CD4-positive, alpha-beta T cell treated with Interferon gamma for 1 hour (primary cell): Measurements from ENCODE around the gene SLC37A1.

Source experiments
- DNase-seq: peaks from one replicate; pipeline ENCODE4 v3.0.0-alpha.2; 2020

SLC37A1 gene

DNA sequence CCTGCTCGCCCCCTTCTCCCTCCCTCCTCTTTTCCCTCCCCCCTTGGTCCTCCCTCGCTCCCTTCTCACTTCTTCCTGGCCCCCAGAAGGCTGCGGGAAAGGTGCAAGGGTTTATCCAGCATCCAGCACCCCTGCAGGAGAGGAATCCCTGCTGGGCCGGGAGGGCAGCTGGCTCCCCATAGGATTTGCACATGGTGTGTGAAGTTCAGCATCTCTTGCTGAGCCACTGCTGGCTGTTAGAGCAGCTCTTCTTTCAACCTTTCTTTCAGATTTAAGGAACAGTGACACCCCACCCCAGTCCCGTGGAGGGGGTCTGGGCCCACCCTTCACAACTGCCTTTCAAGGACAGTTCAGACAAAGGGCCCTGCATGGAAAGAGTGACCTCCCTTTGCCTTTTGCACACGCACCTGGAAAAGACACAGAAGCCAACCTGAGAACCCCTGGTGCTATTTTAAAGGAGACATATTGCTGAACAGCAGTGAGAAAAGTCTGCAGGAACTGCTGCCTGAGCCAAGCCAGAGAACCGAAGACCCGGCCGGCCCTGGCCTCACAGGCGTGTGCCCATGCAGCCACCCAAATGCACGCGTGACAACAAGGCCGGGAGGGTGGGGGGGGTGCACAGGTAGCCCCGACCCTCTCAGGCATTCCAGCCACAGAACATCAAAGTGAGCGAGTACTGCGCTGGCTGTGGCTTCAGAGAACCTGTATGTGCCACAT lies 66.6 kb downstream of the SLC37A1 start:
- DNase-seq, result no peak

DNA sequence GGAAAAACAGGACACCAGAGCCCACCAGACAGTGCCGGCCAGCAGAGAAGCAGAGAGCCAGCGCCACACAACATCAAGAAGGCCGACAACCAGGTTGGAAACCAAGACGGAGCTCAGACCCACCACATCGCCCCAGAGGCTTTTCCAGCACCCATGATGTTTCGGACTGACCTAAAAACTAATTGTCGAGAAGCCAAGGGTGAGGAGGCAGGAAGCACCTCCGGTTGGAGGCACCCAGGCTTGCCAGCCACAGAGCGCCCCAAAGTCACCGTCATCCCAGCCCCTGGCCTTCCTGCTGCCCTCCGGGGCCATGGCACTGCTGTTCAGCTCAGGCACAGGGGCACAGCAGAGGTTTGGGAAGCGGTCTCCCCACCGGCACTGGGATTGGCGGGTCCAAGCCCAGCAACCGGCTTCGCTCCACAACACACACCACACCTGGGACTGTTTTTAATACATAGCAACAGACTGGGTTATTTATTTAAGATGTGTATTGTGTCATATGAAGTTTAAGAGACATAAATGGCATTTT lies 67.2 kb downstream of the SLC37A1 start:
- DNase-seq, result no peak

DNA sequence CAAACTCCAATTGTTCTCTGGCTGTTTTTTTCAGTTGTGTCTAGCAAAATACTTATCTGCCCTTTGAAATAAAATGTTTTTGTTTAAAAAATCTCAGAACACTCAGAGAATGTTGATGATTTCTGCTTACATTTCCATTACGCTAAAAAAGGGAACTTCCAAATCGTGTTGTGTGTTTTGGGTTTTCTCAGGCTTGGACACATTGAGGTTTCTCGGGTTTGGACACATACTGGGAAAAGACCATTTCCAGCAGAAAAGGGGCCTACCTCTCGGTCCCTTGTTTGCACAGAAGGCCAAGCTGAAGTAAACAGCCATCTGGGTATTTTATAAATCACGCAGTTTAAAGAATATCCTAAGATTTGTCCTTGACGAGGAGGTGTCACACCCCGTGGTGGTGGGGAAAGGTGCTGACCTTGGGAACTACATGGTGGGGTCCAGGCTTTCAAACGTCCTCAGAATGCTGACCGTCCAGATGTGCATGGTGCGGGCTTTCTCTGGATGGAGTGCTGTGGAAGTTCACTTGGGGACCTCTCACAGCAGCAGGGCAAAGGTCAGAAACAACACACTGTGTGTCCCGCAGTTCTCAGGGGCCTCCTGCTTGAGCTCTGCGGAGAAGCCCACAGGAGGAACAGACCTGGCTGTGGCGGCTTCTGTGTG lies 67.8 kb downstream of the SLC37A1 start:
- no peak for DNase-seq

DNA sequence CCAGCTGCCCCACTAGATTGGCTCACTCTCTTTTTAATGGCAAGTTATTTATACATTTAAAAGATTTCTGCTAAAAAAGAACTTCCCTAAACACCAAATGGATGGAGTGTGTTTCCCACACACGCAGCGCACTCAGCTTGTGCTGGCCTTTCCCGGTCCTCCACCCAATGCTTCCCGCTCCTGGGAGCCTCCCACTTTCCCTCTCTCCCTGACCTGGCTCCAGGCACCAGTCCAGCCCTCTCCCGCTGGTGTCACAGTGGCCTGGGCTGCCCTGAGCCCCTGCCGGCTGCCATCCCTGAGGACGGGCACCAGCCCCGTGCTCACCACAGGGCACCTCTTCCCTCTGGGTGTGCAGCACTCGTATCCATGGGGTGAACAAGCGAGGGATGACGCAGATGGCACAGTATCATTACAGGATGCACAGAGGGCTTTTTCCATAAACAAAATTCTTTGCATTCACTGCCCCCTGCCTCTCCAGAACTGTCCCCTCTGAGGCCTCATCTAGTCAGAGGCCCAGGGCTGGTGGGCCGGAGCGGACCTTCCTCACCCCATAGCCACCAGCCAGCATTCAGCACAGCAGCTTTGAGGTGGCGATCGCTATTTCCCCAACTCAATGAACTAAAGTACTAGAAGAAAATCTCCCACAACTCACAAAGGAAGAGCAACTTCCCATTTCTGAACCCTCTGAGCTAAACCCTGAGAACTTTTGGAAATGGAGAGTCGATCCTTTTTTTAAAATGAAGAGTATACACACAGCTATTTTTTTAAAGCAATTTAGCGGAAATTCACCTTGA lies 68.5 kb downstream of the SLC37A1 start:
- DNase-seq, result no peak

DNA sequence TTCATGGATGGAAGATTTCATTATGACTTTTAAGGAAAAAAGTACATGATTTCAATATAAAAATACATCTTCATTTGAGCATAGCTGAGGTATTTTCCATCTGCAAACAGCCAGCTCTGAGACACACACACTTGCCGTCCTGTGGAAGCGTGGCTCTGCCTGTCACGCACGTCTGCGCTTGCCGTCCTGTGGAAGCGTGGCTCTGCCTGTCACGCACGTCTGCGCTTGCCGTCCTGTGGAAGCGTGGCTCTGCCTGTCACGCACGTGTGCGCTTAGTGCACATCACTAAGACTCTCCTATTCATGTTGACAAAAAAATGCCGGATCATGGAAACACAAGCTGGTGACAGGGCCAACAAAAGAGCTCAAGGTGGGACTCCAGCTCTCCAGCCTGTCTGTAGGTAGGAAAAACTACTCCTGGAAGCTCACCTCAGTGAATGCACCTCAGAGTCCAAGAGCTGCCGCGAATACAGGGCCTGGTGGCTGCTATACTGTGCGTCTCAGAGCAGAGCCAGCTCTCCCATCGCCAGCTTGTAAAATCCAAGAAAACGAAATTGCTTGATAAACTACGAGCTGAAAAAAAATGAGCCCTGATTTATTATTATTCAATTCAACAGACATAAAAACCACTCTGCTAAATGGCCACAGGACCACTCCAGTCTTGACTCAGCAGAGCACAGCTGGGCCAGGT lies 69.3 kb downstream of the SLC37A1 start:
- no peak for DNase-seq

DNA sequence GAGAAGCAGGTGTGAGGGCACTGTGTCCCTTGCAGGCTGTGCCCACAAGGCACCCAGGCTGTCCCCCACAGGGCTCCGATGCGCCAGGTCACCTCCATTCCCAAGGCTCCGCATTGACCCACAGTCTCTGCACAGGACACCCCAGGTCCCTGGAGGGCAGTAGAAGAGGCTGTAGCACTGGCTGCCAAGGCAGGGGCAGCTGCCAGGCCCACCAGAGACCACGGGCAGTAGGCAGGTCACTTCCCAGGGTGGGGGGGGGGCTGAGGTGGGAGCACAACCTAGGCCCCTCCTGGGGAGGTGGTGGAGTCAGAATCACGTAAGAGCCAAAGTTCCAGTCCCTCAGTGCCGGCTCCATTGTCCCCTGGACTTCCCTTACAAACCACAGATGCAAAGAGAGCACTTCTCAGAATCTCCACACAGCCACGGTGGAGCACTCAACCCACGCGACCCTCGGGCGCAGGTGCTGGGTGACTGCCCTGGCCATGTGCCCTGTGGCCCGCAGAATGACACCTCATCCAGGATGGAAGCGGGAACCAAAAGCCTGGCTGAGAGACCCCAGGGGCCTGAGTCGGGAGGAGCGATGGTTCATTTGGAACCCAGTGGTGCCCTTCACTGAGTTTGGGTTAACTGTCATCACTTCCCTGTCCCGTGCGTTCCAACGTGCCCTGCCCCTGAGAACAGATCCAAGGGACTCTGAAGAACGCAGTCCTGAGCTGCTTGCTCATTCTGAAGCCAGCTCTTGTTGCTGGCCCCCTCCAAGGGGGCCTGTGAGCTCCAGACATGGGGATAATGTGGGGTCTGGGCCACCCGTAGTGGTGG lies 70.0 kb downstream of the SLC37A1 start:
- no peak for DNase-seq

DNA sequence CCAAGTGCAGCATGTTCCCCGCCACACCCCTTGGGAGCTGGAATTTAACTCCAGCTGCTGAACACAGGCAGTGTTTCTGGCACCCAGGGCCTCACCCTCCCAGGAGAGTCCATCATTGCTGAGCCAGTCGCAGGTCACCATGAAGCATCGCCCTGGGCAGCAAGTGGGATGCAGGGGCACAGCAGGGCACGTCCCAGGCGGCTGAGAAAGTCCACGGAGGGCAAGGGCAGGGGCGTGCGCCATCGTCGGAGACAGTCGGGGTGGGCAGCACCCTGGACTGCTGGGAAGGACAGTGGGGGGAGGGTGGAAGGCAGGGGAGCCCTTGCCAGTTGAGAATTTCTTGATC lies 70.6 kb downstream of the SLC37A1 start:
- no peak for DNase-seq

DNA sequence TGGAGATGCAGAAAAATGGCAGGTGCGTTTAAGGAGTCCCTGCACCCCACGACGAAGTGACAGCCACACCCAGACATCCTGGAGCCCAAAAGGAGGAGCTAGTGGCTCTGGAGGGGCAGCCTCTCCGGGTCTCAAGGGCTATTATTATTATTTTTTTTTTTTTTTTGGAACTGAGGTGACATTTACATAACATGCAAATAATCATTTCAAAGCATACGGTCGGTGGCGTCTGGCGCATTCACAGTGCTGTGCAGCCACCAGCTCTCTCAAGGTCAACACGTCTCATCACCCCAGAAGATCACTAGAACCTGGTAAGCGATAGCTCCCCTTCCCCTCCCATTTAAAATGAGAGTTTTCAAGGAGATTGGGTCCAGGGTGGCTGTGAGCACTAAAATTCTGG lies 72.2 kb downstream of the SLC37A1 start:
- DNase-seq, result no peak

DNA sequence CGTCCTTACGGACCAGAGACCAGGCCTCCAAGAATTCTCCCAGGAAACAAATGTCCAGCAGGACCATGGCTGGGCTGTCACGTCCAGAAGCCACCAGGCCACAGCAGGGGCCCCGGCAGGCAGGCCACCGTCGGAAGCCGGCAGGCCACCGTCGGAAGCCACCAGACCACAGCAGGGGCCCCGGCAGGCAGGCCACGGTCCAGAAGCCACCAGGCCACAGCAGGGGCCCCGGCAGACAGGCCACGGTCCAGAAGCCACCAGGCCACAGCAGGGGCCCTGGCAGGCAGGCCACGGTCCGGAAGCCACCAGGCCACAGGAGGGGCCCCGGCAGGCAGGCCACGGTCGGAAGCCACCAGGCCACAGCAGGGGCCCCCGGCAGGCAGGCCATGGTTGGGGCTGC lies 72.8 kb downstream of the SLC37A1 start:
- no peak for DNase-seq

DNA sequence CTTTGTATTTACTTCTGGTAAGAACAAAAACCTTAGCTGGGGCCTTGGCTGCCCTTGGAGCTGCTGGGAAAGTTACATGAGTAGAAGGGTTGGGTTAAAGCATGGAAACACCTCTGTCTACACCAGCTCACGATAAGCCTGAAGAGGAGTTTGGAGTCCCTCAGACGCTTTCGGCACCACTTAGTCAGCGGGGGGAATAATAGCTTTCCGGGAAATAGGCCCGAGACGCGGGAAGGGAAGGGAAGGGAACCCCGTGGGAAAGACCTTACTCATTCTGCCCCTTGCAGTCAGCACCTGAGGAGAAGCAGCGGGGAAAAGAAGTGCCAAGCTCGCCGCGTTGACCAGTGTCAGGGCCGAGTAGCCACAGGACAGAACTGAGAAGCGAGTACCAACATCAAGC lies 73.4 kb downstream of the SLC37A1 start:
- DNase-seq, result no peak

DNA sequence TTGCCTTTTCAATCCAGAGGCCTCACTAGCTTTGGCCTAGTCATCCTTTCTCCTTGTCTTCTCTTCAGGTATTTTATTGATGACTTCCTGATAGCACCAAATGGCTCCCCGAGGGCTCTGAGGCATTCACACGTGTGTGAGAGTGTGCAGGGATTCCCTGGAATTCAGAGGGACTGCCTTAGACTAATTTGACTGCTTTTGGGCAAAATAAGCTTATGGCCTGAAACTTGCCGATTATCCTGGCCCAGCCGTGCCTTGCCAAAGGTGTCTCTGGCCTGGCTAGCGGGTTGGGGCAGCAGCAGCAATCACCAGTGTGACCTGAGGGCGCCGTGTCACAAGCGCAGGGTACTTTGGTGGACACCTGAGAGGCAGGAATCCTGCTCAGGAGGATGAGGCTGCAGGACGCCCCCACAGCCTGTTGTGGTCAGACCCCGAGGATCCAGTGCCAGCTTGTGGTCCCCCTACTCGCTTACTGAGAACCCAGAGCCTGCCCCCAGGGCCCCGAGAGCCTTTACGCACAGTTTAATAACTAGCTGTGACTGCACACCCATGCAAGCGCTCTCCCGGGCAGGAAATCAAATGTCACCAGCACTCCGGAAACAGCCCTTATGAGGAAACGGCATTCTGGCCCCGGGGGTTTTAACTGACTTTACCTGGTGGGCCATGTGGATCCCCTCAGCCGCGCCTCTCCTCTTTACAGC lies 76.9 kb downstream of the SLC37A1 start:
- no peak for DNase-seq

DNA sequence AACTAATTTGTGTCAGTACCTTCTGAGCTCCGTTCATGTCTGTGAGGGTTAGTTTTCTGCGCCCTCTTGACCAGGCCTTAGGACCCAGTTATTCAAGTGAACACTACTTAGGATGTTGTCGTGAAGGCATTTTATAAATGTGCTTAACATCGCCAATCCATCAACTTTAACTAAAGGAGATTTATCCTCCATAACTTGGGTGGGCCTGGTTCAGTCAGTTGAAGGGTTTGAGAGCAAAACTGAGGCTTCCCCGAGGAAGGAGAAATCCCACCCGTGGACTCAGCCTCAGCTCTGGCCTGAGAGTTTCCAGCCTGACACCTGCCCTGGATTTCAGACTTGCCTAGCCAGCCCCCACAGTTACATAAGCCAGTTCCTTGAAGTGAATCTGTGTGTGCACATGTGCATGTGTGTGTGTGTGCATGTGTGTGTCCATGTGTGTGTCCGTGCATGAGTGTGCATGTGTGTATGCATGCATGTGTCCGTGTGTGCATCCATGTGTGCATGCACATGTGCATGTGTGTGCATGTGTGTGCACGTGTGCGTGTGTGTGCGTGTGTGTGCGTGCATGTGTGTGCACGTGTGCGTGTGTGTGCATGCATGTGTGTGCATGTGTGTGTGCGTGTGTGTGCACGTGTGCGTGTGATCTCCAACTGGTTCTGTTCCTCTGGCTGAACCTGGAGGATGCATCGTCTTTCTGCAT lies 77.7 kb downstream of the SLC37A1 start:
- DNase-seq, result no peak

DNA sequence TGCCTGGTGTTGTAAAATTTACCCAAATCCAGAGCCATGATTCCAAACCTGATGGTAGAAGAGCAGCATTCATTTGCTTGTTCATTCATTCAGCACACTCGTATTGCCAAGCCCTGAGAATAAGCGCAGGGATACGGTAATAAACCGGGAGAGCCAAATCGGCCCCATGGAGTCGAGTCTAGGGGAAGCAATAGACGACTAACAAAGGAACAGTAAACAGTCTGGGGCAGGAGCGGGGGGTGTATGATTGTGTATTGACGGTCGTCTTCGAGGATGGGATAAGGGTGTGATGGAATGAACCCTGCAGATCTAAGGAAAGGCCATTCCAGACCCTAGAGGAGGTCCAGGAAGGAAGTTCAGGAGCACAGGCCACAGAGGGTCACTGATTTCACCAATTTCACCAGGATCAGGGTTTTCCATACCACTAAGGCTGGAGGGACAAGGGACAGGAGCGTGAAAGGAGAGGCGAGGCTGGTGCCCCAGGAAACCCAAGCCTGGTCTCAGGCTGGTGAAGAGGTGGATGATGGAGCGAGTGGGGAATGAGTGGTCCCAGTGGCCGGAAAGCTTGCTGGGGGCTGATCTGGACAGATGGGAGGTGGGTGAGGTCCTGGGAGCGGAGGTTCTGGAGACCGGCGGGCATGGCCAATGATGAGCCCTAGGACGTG lies 78.6 kb downstream of the SLC37A1 start:
- DNase-seq, result no peak

DNA sequence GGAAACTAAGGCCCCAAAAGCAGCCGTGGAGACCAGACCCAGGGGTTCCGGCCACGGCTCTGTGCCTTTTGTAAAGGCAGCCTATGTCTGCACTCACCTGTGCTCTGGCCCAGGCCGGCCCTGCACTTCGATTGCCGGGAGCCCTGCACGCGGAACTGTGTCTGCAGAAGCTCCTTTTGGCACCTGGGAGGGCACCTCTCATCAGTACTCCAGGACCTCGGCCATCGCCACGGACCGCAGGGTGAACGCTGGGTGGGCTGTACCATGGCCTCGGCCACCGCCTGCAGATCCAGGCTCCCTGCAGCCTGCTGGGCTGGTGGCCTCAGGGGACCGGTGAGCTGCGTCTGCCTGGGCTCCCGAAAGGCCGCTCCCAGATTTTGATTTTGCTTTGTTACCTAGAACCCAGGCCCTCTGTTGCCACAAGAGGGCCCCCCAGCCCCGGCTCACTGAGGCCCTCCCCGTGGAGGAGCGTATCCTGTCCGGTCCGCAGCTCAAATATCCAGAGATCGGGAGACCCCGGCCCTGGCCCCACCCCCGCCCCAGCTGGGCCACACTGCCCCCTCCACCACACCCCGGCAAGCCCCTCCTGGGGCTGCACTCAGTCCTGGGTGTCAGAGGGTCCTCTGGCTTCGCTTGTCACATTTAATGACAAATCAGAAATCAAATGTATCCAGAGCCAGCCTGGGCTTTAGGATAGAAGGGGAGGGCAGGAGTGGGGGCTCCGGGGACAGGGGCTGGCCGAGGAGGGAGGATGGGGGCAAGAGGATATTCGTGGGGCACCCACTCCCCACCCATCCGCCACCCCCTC lies 79.6 kb downstream of the SLC37A1 start:
- peak; percentile 55 for DNase-seq

DNA sequence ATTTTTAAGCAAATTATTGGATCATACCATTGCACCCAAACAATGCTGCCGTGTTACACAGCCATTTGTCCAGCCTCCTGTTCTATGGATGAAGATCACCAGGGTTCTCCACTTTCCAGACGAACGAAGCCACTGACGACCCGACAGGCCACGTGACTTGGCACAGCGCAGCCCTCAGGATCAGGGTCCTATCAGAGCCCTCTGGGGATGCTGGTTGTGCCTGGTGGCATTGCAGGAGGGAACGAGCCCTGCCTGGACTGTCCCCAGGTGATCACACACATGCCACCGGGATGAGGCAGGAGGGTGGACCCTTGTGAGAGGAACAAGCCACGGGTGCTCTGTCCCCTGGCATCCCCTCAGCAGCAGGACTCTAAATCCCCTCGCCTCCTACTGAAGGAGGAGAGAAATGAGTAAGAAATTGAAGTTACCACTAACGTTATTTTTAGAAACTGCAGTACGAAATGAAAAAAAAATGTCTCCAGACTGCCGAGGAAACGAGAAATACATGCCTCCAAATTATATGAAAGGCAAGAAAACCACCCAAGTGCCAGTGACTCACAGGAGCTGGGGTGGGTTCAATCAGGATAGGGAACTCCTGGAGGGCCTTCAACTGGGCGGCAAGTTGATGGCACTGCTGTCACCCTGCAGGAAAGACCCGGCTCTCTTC lies 81.1 kb downstream of the SLC37A1 start:
- DNase-seq, result no peak

DNA sequence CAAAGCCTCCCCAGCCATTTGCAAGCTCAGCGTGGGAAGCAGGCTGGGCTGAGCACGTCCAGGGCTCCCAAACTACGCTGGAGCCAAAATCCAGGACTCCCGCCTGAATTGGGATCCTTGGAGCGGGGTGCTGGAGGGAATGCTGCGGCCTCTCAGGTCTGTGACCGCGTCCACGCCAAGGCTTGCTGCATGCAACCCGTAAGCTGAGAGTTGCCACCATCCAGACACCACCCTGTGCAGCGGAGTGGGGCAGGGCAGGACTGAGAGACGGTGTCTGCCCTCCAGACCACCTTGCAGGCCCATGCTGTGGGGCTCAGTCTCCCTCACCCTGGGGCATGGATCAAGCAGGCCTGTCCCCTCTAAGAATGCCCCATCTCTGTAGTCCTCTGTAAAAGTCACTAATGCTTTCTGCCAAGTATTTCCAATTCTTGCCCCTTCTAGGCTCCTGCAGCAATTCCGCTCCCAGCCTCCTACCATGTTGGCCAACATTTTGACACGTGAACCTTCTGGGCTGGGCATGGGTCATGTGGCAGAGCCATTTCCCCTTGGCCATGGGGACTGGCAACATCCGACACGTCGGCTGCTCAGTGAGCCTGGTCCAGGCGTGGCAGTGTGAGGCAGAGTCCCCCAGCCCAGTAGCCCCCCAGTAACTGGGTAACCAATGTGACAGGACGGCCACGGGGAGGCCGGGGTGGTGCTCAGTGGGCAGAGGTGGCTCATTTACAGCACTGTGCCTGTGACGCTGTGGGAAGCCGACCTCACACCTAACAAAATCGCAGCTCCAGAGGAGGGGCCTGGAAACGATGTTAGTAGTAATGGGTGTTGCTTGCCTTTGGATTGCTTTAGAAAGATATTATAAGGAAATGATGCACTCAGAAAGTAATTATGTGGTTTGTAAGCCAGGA lies 81.9 kb downstream of the SLC37A1 start:
- DNase-seq, result no peak

DNA sequence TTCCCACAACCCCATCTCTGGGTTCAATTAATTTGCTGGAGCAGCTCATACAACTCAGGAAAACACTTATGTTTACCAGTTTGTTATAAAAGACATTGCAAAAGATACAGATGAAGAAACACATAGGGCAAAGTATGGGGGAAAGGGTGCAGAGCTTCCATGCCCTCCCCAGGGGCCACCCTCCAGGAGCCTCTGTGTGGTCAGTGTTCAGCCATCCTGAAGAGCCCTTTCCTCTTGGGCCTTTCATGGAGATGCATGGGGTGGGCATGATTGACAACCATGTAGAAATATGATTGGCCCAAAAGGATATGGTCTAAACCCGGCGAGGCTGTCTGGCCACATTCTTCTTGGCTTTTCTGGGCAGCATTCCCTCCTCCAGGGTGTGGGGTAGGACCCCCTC lies 83.0 kb downstream of the SLC37A1 start:
- DNase-seq, result no peak
